Hepatocyte (in vitro differentiated cells): ENCODE results near the gene LEP.

Experiments used
- EZH2 ChIP-seq: fragments of 200-600 bp; sonication (generic); IDR thresholded peaks from 2 replicates; pipeline ENCODE4 v1.6.1; 2016; ENCODE audit warnings: antibody characterized with exemption, mild to moderate bottlenecking, borderline replicate concordance
- EZH2phosphoT487 ChIP-seq: fragments of 200-600 bp; sonication (generic); IDR thresholded peaks from one replicate; pipeline ENCODE4 v1.6.1; 2018; ENCODE audit warnings: antibody characterized with exemption, mild to moderate bottlenecking, low read depth, moderate library complexity; ENCODE audit not compliant: unreplicated experiment, severe bottlenecking
- TF ChIP-seq, protein P1 (sequence below): fragments of 200-600 bp; sonication (generic); IDR thresholded peaks from 2 replicates; pipeline ENCODE4 v1.5.1; 2016; ENCODE audit warnings: antibody characterized with exemption, mild to moderate bottlenecking; ENCODE audit not compliant: poor library complexity

- TF ChIP-seq, protein P1, sequence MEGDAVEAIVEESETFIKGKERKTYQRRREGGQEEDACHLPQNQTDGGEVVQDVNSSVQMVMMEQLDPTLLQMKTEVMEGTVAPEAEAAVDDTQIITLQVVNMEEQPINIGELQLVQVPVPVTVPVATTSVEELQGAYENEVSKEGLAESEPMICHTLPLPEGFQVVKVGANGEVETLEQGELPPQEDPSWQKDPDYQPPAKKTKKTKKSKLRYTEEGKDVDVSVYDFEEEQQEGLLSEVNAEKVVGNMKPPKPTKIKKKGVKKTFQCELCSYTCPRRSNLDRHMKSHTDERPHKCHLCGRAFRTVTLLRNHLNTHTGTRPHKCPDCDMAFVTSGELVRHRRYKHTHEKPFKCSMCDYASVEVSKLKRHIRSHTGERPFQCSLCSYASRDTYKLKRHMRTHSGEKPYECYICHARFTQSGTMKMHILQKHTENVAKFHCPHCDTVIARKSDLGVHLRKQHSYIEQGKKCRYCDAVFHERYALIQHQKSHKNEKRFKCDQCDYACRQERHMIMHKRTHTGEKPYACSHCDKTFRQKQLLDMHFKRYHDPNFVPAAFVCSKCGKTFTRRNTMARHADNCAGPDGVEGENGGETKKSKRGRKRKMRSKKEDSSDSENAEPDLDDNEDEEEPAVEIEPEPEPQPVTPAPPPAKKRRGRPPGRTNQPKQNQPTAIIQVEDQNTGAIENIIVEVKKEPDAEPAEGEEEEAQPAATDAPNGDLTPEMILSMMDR, result no peak
- TF ChIP-seq EZH2phosphoT487 (no peak), EZH2 (no peak)
Observed at GRCh38 chr7:128262273-128263028, 21.4 kb downstream of the LEP start.
